CD4-positive, alpha-beta T cell (primary cell): ENCODE data around the gene MAP3K20. TPM values are rescaled to one million over a fixed set of nuclear protein-coding genes. Genes with fewer than 3 reads are reported as not detected.

Source experiments
- ATAC-seq: fragments of 200-7000 bp; cut with Tn5 transposase; one replicate; pipeline ENCODE4 v1.10.0; 2022; ENCODE audit warnings: mild to moderate bottlenecking; ENCODE audit not compliant: poor library complexity
- CTCF ChIA-PET: fragments of 350-600 bp; sonication (Branson Sonifier 250); formaldehyde crosslinking; loops from one replicate; lab custom pipeline; 2021; ENCODE audit warnings: antibody characterized with exemption, inconsistent platforms; lab: Charles Lee
- POLR2A ChIA-PET: fragments of 350-600 bp; sonication (Branson Sonifier 250); formaldehyde crosslinking; loops from one replicate; lab custom pipeline; 2021; ENCODE audit warnings: antibody characterized with exemption, inconsistent platforms; lab: Charles Lee
- DNase-seq, 14 experiments: peaks; one replicate each; pipeline ENCODE4 v3.0.0-alpha.2; 2013 to 2020; ENCODE audit warnings: mixed read lengths in 2 of 14
- H3K27ac ChIP-seq, 2 donors: one replicate each; pipeline versions ENCODE4 v1.5.1 to v1.7.0; 2013; ENCODE audit warnings: low read length in 2 of 2, low read depth in 1 of 2, mild to moderate bottlenecking in 1 of 2
- H3K27me3 ChIP-seq, 2 experiments: 1 replicate in 1 of 2; 2 replicates in 1 of 2; pipeline versions ENCODE4 v1.6.1 to v1.7.0; 2013; ENCODE audit warnings: low read length in 2 of 2, control low read depth in 1 of 2, mild to moderate bottlenecking in 1 of 2, moderate library complexity in 1 of 2; ENCODE audit not compliant: insufficient read depth in 2 of 2, control insufficient read depth in 1 of 2
- H3K36me3 ChIP-seq: one replicate; pipeline ENCODE4 v1.6.1; 2013; ENCODE audit warnings: low read length, control low read depth; ENCODE audit not compliant: insufficient read depth
- H3K4me1 ChIP-seq: one replicate; pipeline ENCODE4 v1.6.1; 2013; ENCODE audit warnings: low read length, control low read depth; ENCODE audit not compliant: insufficient read depth
- H3K4me3 ChIP-seq: one replicate; pipeline ENCODE4 v1.5.1; 2013; ENCODE audit warnings: mild to moderate bottlenecking, low read length, moderate library complexity
- H3K9me3 ChIP-seq, 2 experiments: 1 replicate in 1 of 2; 2 replicates in 1 of 2; pipeline versions ENCODE4 v1.6.1 to v1.7.0; 2013; ENCODE audit warnings: low read length in 2 of 2, mild to moderate bottlenecking in 2 of 2, control low read depth in 1 of 2, moderate library complexity in 1 of 2; ENCODE audit not compliant: control insufficient read depth in 1 of 2, insufficient read depth in 1 of 2
- H3K27ac Mint-ChIP-seq: one replicate; pipeline ENCODE4 v1.8.0; 2020; ENCODE audit warnings: mixed read lengths
- H3K27me3 Mint-ChIP-seq: one replicate; pipeline ENCODE4 v1.8.0; 2021; ENCODE audit warnings: mixed read lengths
- H3K36me3 Mint-ChIP-seq: one replicate; pipeline ENCODE4 v1.8.0; 2021; ENCODE audit warnings: low read depth, mixed read lengths
- H3K4me1 Mint-ChIP-seq: one replicate; pipeline ENCODE4 v1.8.0; 2021; ENCODE audit warnings: low read depth, mixed read lengths
- H3K4me3 Mint-ChIP-seq: one replicate; pipeline ENCODE4 v1.8.0; 2020; ENCODE audit warnings: mild to moderate bottlenecking, mixed read lengths
- H3K9me3 Mint-ChIP-seq: one replicate; pipeline ENCODE4 v1.8.0; 2020; ENCODE audit warnings: mixed read lengths
- CTCF ChIP-seq: fragments of 200-600 bp; IDR thresholded peaks from one replicate; pipeline ENCODE4 v1.8.0; 2022; ENCODE audit warnings: antibody characterized with exemption, mild to moderate bottlenecking
- intact Hi-C, 2 experiments: fragments of 100-400 bp; cut with DNase I in 1 of 2; cut with micrococcal nuclease in 1 of 2; formaldehyde crosslinking; loops; one replicate each; pipeline versions ENCODE4 v1.15.1 to v1.9.0; 2023 to 2025; cut with DNase I, micrococcal nuclease
- total RNA-seq, 174 experiments: library from RNA in 2 of 174; stranded (reverse) in 2 of 174; gene quantifications; one replicate each; pipeline ENCODE4 v1.2.3 and lab custom pipeline; 2021 to 2026

MAP3K20 gene
- total RNA-seq, 2 experiments from 2014 or later: 0.36 to 0.39 TPM

GRCh38 chr2:173130496-173131465, 55.1 kb downstream of the MAP3K20 start:
- Mint-ChIP-seq H3K27me3 (peaks cover 19% of the 10 kb centered on the region), H3K4me1 (peaks cover 10% of the 10 kb centered on the region), H3K4me3 (no peak overlapping the region), H3K27ac (no peak overlapping the region), H3K36me3 (no peaks in the 10 kb centered on the region), H3K9me3 (no peaks in the 10 kb centered on the region)
- no peaks in the 10 kb centered on the region for H3K27me3 ChIP-seq
- peaks cover 5% of the 10 kb centered on the region for H3K4me1 ChIP-seq
- no peak overlapping the region for H3K4me3 ChIP-seq
- intact Hi-C loops: no loop called here
- POLR2A ChIA-PET: no interaction called here
- H3K36me3 ChIP-seq: no peaks in the 10 kb centered on the region
- no peak for TF ChIP-seq CTCF
- ATAC-seq (no peak), DNase-seq (no peak)
- CTCF ChIA-PET: no interaction called here
- H3K27ac ChIP-seq: no peak overlapping the region
- no peaks in the 10 kb centered on the region for H3K9me3 ChIP-seq

- intact Hi-C loops: no loop called here
- peaks cover 11% of the 10 kb centered on the region for H3K4me1 ChIP-seq
- Mint-ChIP-seq H3K36me3 (no peaks in the 10 kb centered on the region), H3K9me3 (no peaks in the 10 kb centered on the region), H3K27ac (no peak overlapping the region), H3K4me3 (no peak overlapping the region), H3K27me3 (peaks cover 19% of the 10 kb centered on the region), H3K4me1 (peaks cover 27% of the 10 kb centered on the region)
- no peaks in the 10 kb centered on the region for H3K9me3 ChIP-seq
- DNase-seq: no peak
- no peak overlapping the region for H3K27ac ChIP-seq
- ChIA-PET POLR2A (no interaction called here), CTCF (no interaction called here)
- no peaks in the 10 kb centered on the region for H3K27me3 ChIP-seq
- H3K36me3 ChIP-seq: no peaks in the 10 kb centered on the region
- H3K4me3 ChIP-seq: no peak overlapping the region
- TF ChIP-seq CTCF: no peak
- no peak for ATAC-seq
Measured at GRCh38 chr2:173132531-173132930, 56.9 kb downstream of the MAP3K20 start.

GRCh38 chr2:173134703-173135102, 59.1 kb downstream of the MAP3K20 start:
- H3K27me3 Mint-ChIP-seq: peaks cover 19% of the 10 kb centered on the region
- intact Hi-C loops: no loop called here
- H3K4me3 Mint-ChIP-seq: no peak overlapping the region
- H3K9me3 Mint-ChIP-seq: no peaks in the 10 kb centered on the region
- CTCF ChIA-PET: interaction anchor here (0.6 kb wide), 1 partner anchor 1848 kb away, joined by 3 read pairs; no protein-coding TSS in a partner anchor
- Histone ChIP-seq H3K27ac (no peak overlapping the region), H3K4me1 (peaks cover 11% of the 10 kb centered on the region), H3K27me3 (no peaks in the 10 kb centered on the region), H3K36me3 (no peaks in the 10 kb centered on the region), H3K4me3 (no peak overlapping the region), H3K9me3 (no peaks in the 10 kb centered on the region)
- H3K36me3 Mint-ChIP-seq: no peaks in the 10 kb centered on the region
- no peak overlapping the region for H3K27ac Mint-ChIP-seq
- POLR2A ChIA-PET: interaction anchor here (0.5 kb wide), 1 partner anchor 75 kb away, joined by 4 read pairs; no protein-coding TSS in a partner anchor
- H3K4me1 Mint-ChIP-seq: peaks cover 27% of the 10 kb centered on the region
- DNase-seq (peak in 2 of 14 experiments; percentile 42 to 43), ATAC-seq (no peak)
- no peak for TF ChIP-seq CTCF
